ENCODE data around the gene CSNK1A1.

- no peak for TF ChIP-seq CTCF (IDR thresholded peaks at IDR 0.05)
- no peak for TF ChIP-seq EP300 (IDR thresholded peaks at IDR 0.05)
These were observed 43.1 kb upstream of the CSNK1A1 start for GRCh38 chr5:149594206-149594895.

Data from gastroesophageal sphincter (tissue), 3 donors.